Glutamatergic neuron (in vitro differentiated cells): Measurements from ENCODE around the gene IKZF4. TPM values are rescaled to one million over a fixed set of nuclear protein-coding genes. Genes with fewer than 3 reads are reported as not detected.
A peak's percentile ranks its signal among the peaks of the same experiment; 100 is the strongest.

Experiments used
- DNase-seq: peaks from one replicate; pipeline ENCODE4 v3.0.0; 2022
- H3K27ac Mint-ChIP-seq: one replicate; pipeline ENCODE4 v1.8.0; 2020; ENCODE audit warnings: mild to moderate bottlenecking, mixed read lengths, inconsistent platforms; ENCODE audit not compliant: unreplicated experiment
- H3K27me3 Mint-ChIP-seq: one replicate; pipeline ENCODE4 v1.8.0; 2020; ENCODE audit warnings: mild to moderate bottlenecking, moderate library complexity, mixed read lengths, inconsistent platforms; ENCODE audit not compliant: unreplicated experiment
- H3K36me3 Mint-ChIP-seq: one replicate; pipeline ENCODE4 v1.8.0; 2020; ENCODE audit warnings: mild to moderate bottlenecking, mixed read lengths, inconsistent platforms; ENCODE audit not compliant: unreplicated experiment
- H3K4me1 Mint-ChIP-seq: one replicate; pipeline ENCODE4 v1.8.0; 2020; ENCODE audit warnings: mild to moderate bottlenecking, low read depth, mixed read lengths, inconsistent platforms; ENCODE audit not compliant: unreplicated experiment
- H3K4me3 Mint-ChIP-seq: one replicate; pipeline ENCODE4 v1.8.0; 2020; ENCODE audit warnings: mild to moderate bottlenecking, mixed read lengths, inconsistent platforms; ENCODE audit not compliant: unreplicated experiment
- H3K9me3 Mint-ChIP-seq: one replicate; pipeline ENCODE4 v1.8.0; 2020; ENCODE audit warnings: mild to moderate bottlenecking, moderate library complexity, mixed read lengths, inconsistent platforms; ENCODE audit not compliant: unreplicated experiment
- CTCF ChIP-seq: fragments of 200-600 bp; sonication (generic); IDR thresholded peaks from one replicate; pipeline ENCODE4 v1.5.0; 2021; ENCODE audit not compliant: partially characterized antibody, unreplicated experiment
- total RNA-seq: library from RNA; stranded (reverse); fragmentation: NEBNext Ultra II Directional; extraction: Animal tissue kit (Norgen Biotek cat#: 25700); gene quantifications from one replicate; pipeline ENCODE4 v1.2.1, GENCODE V29; 2021; ENCODE audit not compliant: unreplicated experiment

IKZF4 gene
- total RNA-seq, 1 donor from 2014 or later: 24.1 TPM

- Mint-ChIP-seq H3K4me1 (peaks cover 3% of the 10 kb centered on the region), H3K27ac (no peak overlapping the region), H3K9me3 (peaks cover 2% of the 10 kb centered on the region), H3K27me3 (peaks cover 4% of the 10 kb centered on the region), H3K36me3 (no peaks in the 10 kb centered on the region), H3K4me3 (no peak overlapping the region)
- no peak for DNase-seq
- TF ChIP-seq CTCF: no peak
Measured at GRCh38 chr12:56014205-56014604, 6.6 kb upstream of the IKZF4 start.

- no peak for DNase-seq
- Mint-ChIP-seq H3K36me3 (no peaks in the 10 kb centered on the region), H3K27ac (no peak overlapping the region), H3K4me1 (peaks cover 13% of the 10 kb centered on the region), H3K9me3 (peaks cover 10% of the 10 kb centered on the region), H3K4me3 (no peak overlapping the region), H3K27me3 (peaks cover 18% of the 10 kb centered on the region)
- no peak for TF ChIP-seq CTCF
Measured at GRCh38 chr12:56017181-56017580, 3.7 kb upstream of the IKZF4 start.

- Mint-ChIP-seq H3K4me1 (peaks cover 15% of the 10 kb centered on the region), H3K4me3 (no peak overlapping the region), H3K27ac (no peak overlapping the region), H3K9me3 (peaks cover 13% of the 10 kb centered on the region), H3K36me3 (no peaks in the 10 kb centered on the region), H3K27me3 (peaks cover 17% of the 10 kb centered on the region)
- no peak for TF ChIP-seq CTCF
- DNase-seq: no peak
Measured at GRCh38 chr12:56018356-56018755, 2.5 kb upstream of the IKZF4 start.

- peaks cover 21% of the 10 kb centered on the region for H3K4me1 Mint-ChIP-seq
- TF ChIP-seq CTCF: no peak
- peak overlapping the region; percentile 100 for H3K27ac Mint-ChIP-seq
- H3K27me3 Mint-ChIP-seq: peaks cover 17% of the 10 kb centered on the region
- no peaks in the 10 kb centered on the region for H3K36me3 Mint-ChIP-seq
- peak overlapping the region; percentile 97 for H3K4me3 Mint-ChIP-seq
- peaks cover 11% of the 10 kb centered on the region for H3K9me3 Mint-ChIP-seq
- DNase-seq: no peak
Measured at GRCh38 chr12:56021889-56022497, 1.1 kb downstream of the IKZF4 start.

GRCh38 chr12:56028511-56029165, 7.8 kb downstream of the IKZF4 start:
- peak overlapping the region; percentile 62 for H3K27ac Mint-ChIP-seq
- peaks cover 2% of the 10 kb centered on the region for H3K9me3 Mint-ChIP-seq
- TF ChIP-seq CTCF: no peak
- H3K4me1 Mint-ChIP-seq: peaks cover 12% of the 10 kb centered on the region
- no peaks in the 10 kb centered on the region for H3K36me3 Mint-ChIP-seq
- peak overlapping the region; percentile 5 for H3K4me3 Mint-ChIP-seq
- no peak for DNase-seq
- H3K27me3 Mint-ChIP-seq: peaks cover 3% of the 10 kb centered on the region
